GM12892 (cell line): Measurements from ENCODE around the gene HYAL3.
"Not testable (repeated sequence)": the region's sequence is repeated elsewhere in the genome, so short reads cannot be mapped to it uniquely, and the experiment has no call there.

Experiments
- POLR2A ChIP-seq: IDR thresholded peaks from 2 replicates; pipeline ENCODE4 v1.6.1; 2011; ENCODE audit warnings: low read depth, low read length, control low read depth
- POLR2AphosphoS5 ChIP-seq: IDR thresholded peaks from 2 replicates; pipeline ENCODE4 v1.6.1; 2011; ENCODE audit warnings: low read depth, low read length, control low read depth

DNA sequence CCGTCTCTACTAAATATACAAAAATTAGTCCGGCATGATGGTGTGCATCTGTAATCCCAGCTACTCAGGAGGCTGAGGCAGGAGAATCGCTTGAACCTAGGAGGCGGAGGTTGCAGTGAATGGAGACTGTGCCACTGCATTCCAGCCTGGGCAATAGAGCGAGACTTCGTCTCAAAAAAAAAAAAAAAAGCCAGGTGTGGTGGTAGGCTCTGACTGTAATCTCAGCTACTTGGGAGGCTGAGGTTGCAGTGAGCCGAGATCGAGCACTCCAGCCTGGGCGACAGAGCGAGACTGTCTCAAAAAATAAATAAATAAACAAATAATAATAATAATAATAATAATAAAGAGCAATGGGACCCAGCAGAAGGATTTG, 26.7 kb downstream of the HYAL3 start:
- not testable (repeated sequence) for TF ChIP-seq POLR2AphosphoS5, POLR2A
